Measurements from ENCODE around the gene HAVCR2. TPM values are rescaled to one million over a fixed set of nuclear protein-coding genes. Genes with fewer than 3 reads are reported as not detected.

Gene HAVCR2
- total RNA-seq, result 1.8 TPM

GRCh38 chr5:157108976-157109375, at the start of gene HAVCR2:
TSS of gene HAVCR2 (minus strand) at chr5:157109044. CDS start at chr5:157108983, 61 bp downstream.

GRCh38 chr5:157142317-157143126, 33.7 kb upstream of the HAVCR2 start, which contains the start of gene MED7:
TSS of gene MED7 (minus strand) at chr5:157142865. CDS start at chr5:157139431, 3,434 bp downstream.

GRCh38 chr5:157059093-157059539, 49.7 kb downstream of the HAVCR2 start, which contains the start of gene HAVCR1:
TSS of gene HAVCR1 (minus strand) at chr5:157059116. CDS start at chr5:157057943, 1,173 bp downstream.

Other genes starting within 250 kb of the HAVCR2 start
- not detected for gene TIMD4, start 145.8 kb downstream of the HAVCR2 start, total RNA-seq
- not detected for gene HAVCR1, start 49.9 kb downstream of the HAVCR2 start, total RNA-seq
- 25.3 TPM for gene MED7, start 33.8 kb upstream of the HAVCR2 start, total RNA-seq
- gene GARIN3, start 57.2 kb upstream of the HAVCR2 start, total RNA-seq, result not detected
- 0.44 TPM for gene ITK, start 71.8 kb upstream of the HAVCR2 start, total RNA-seq
- gene CYFIP2, start 157.1 kb upstream of the HAVCR2 start, total RNA-seq, result 71.1 TPM